Measurements from ENCODE around the gene CRPPA.

DNA sequence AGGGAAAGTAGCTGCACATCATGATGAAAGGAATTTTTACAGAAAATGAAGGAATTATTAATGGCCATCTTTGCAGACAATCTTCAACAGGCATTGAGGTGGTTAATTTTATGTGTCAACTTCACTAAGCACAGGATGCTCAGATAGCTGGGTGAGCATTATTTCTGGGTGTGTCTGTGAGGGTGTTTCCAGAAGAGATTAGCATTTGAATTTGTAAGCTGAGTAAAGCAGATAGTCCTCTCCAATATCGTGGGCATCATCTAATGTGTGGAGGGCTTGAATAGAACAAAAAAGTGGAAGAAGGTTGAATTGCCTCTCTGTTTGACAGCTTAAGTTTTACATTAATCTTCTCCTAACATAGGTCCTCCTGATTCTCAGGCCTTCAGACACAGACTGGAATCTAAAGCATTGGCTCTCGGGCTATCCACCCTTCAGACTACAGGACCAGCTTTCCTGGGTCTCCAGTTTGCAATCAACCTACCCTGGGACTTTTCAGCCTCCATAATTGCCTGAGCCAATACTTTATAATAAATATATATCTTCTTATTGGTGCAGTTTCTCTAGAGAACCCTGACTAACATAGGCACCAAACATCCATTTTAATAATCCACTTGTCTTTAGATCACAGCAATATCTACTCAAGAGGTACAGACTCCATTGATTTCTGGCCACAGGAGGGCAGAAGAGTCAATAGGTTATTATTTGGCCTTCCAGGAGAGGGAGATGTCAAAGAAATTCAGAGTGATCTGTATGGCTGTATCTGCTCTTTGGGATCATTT is 10.5 kb upstream of the CRPPA start:
- TF ChIP-seq EZH2 (IDR thresholded peaks at IDR 0.05; ENCODE audit: borderline replicate concordance, low read depth, low read length, severe bottlenecking): no peak
- TF ChIP-seq, protein P1, sequence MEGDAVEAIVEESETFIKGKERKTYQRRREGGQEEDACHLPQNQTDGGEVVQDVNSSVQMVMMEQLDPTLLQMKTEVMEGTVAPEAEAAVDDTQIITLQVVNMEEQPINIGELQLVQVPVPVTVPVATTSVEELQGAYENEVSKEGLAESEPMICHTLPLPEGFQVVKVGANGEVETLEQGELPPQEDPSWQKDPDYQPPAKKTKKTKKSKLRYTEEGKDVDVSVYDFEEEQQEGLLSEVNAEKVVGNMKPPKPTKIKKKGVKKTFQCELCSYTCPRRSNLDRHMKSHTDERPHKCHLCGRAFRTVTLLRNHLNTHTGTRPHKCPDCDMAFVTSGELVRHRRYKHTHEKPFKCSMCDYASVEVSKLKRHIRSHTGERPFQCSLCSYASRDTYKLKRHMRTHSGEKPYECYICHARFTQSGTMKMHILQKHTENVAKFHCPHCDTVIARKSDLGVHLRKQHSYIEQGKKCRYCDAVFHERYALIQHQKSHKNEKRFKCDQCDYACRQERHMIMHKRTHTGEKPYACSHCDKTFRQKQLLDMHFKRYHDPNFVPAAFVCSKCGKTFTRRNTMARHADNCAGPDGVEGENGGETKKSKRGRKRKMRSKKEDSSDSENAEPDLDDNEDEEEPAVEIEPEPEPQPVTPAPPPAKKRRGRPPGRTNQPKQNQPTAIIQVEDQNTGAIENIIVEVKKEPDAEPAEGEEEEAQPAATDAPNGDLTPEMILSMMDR (IDR thresholded peaks at IDR 0.05; ENCODE audit: borderline replicate concordance, extremely low read depth, low read length, poor library complexity, severe bottlenecking): no peak

Measured in DND-41 (cell line).